IPS DF 6.9 (cell line): ENCODE results near the gene ARCN1.

Experiments used
- DNase-seq: peaks from one replicate; pipeline ENCODE4 v3.0.0-alpha.2; 2013; ENCODE audit warnings: low read depth, low spot score
- H3K27ac ChIP-seq: one replicate; pipeline ENCODE4 v1.5.1; 2013; ENCODE audit warnings: low read length, control low read depth
- H3K27me3 ChIP-seq: 2 replicates; pipeline ENCODE4 v1.6.1; 2013; ENCODE audit warnings: mild to moderate bottlenecking, low read length; ENCODE audit not compliant: control insufficient read depth, insufficient read depth
- H3K36me3 ChIP-seq: 2 replicates; pipeline ENCODE4 v1.6.1; 2013; ENCODE audit warnings: low read length; ENCODE audit not compliant: control insufficient read depth, insufficient read depth
- H3K4me1 ChIP-seq: 2 replicates; pipeline ENCODE4 v1.6.1; 2013; ENCODE audit warnings: low read length; ENCODE audit not compliant: control insufficient read depth, insufficient read depth
- H3K4me3 ChIP-seq: 2 replicates; pipeline ENCODE4 v1.5.1; 2013; ENCODE audit warnings: mild to moderate bottlenecking, low read length
- H3K9me3 ChIP-seq: 2 replicates; pipeline ENCODE4 v1.6.1; 2013; ENCODE audit warnings: low read length, inconsistent platforms; ENCODE audit not compliant: control insufficient read depth, insufficient read depth
- WGBS: extraction: QIAGEN DNeasy Blood & Tissue Kit; methylation state at CpG from one replicate; pipeline ENCODE4 v1.1.7; 2013; ENCODE audit warnings: mixed read lengths, missing lambda C conversion rate; ENCODE audit not compliant: insufficient read length, insufficient coverage; 5-methylcytosine and 5-hydroxymethylcytosine counted together

ARCN1 gene

DNA sequence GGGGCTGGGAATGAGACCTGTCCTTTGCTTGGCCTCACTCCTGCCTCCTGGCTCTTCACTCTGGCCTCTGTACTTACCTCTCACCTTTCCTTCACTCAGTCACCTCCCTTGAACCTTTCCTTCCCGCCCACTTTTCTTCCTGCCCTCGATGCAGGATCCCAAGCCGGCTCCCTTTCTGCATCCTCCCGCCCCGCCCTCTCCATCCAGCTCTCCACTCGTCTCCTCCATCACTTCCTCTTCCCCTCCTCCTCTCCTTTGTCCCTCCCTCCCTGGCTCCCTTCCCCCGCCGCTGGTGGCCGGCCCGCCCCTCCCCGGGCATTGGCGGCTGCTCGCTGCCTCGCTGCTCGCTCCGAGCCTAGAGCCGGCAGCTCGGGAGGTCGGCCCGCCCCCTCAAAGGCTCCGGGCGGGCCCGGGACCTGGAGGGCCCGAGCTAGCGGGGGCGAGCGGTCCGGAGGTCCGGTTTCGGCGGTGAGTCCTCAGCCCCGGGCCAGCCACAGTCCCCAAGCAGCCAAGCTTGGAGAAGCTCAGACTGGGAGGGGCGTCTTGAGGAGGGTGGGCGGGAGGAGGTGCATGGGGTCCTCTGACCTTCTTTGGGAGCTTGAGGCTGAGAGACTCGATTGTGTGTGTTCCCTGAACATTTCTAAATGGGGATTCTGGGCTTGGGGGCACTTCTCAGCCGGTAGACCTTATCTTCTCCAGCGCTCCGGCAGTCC lies 49.0 kb downstream of the ARCN1 start:
- Histone ChIP-seq H3K9me3 (no peaks in the 10 kb centered on the region), H3K4me1 (peaks cover 8% of the 10 kb centered on the region; the same call in 1 of the 2 replicates), H3K27me3 (no peaks in the 10 kb centered on the region), H3K4me3 (peak overlapping the region; percentile 52), H3K27ac (no peak overlapping the region), H3K36me3 (no peaks in the 10 kb centered on the region)
- no CpG with 5 or more reads among the region's 38 CpGs for WGBS
- DNase-seq, result no peak

DNA sequence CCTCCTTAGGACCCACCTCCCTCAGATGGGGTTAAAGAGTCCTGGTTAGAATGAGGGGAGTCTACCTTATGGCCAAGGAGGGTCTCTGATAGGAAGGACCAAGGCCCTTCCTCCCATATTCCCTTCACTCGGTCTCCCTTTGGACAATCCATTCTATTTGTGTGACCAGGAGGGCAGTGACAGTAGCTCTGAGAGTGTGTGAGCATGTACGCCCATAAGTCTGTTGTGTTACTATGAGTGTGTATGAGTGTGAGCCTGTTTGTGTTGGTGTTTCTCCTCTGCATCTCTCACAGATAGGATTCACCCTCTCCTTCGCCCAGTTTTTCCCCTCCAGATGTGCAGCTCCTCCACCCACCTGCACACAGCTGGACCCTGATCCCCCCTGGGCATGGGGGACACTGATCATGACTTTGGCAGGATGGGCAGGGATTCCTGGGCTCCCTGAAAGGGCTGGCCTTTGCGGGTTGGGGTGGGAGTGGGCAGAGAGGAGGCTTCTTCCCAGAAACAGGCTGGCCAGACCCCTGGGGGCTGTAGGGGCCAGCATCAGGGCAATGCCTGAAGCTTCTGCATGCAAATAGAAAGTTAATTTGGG lies 49.7 kb downstream of the ARCN1 start:
- no peak for DNase-seq
- Histone ChIP-seq H3K9me3 (no peaks in the 10 kb centered on the region), H3K4me1 (peaks cover 6% of the 10 kb centered on the region; the same call in 1 of the 2 replicates), H3K27me3 (no peaks in the 10 kb centered on the region), H3K27ac (no peak overlapping the region), H3K36me3 (no peaks in the 10 kb centered on the region), H3K4me3 (peak overlapping the region; percentile 52; the same call in 1 of the 2 replicates)
- WGBS, result no CpG with 5 or more reads among the region's 4 CpGs

DNA sequence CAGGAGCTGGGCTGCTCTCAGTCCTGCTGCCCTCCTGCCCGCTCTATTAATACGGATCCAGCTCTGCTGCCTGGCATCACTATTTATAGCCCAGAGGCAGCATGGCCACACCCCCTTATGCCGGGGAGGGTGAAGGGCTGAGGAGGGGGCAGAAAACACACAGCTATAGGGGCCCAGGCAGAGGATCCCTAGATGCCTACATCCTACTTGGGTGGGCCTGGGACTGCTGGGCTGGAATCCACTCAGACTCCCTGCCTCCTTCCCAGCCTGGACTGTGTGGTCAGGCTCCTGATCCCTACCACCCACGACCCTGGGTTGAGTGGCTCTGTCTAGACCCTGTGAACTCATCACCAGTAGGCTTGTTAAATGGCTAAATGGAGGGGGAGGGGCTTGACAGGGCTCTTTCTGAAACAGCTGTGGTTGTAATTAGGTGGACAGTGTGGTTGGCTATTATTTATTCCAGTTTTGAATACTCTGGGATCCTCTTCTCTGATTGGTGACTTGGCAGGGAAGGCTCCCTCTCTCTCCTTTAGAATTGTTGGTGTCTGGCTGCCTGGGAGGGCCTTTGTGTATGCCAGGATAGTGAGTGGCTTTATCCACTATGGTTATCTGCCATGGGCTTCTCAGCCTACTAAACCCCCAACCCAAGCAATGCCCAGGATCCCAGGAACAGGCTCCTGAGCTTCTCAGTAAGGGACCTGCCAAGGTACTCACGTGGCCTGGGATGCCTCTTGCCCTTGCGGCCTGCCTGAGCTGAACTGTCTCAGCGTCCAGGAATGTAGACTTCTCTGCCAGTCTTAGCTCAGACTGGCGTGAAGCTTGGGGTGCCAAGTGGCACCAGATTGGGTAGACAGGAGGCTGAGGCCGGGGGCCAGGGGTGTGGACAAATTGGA lies 50.4 kb downstream of the ARCN1 start:
- Histone ChIP-seq H3K27ac (no peak overlapping the region), H3K4me3 (no peak overlapping the region; the same call in 1 of the 2 replicates), H3K27me3 (no peaks in the 10 kb centered on the region), H3K4me1 (peaks cover 6% of the 10 kb centered on the region; the same call in 1 of the 2 replicates), H3K9me3 (no peaks in the 10 kb centered on the region), H3K36me3 (no peaks in the 10 kb centered on the region; the same call in 1 of the 2 replicates)
- no CpG with 5 or more reads among the region's 9 CpGs for WGBS
- DNase-seq, result no peak

DNA sequence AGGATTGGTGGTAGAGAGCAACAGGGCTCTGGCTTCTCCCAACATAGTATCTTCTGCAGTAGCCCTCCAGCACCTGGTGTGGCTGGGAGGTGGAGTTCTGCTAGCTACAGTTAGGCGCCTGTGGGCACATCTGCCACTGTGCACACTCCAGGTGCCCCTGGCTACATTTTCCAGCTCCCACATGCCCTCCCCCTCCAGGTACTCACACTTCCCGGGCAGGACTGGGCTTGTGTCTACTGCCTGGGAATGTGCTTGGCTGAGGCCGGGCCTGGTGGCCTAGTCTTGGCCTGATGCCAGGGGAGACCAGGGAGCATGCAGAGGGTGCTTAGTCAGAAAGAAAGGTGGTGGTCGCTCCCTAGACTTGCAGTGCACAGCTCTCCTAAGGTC lies 51.1 kb downstream of the ARCN1 start:
- Histone ChIP-seq H3K4me1 (peaks cover 6% of the 10 kb centered on the region; the same call in 1 of the 2 replicates), H3K4me3 (no peak overlapping the region), H3K27ac (no peak overlapping the region), H3K36me3 (peaks cover 3% of the 10 kb centered on the region; the same call in 1 of the 2 replicates), H3K9me3 (no peaks in the 10 kb centered on the region), H3K27me3 (no peaks in the 10 kb centered on the region)
- no CpG with 5 or more reads among the region's 4 CpGs for WGBS
- DNase-seq, result no peak

DNA sequence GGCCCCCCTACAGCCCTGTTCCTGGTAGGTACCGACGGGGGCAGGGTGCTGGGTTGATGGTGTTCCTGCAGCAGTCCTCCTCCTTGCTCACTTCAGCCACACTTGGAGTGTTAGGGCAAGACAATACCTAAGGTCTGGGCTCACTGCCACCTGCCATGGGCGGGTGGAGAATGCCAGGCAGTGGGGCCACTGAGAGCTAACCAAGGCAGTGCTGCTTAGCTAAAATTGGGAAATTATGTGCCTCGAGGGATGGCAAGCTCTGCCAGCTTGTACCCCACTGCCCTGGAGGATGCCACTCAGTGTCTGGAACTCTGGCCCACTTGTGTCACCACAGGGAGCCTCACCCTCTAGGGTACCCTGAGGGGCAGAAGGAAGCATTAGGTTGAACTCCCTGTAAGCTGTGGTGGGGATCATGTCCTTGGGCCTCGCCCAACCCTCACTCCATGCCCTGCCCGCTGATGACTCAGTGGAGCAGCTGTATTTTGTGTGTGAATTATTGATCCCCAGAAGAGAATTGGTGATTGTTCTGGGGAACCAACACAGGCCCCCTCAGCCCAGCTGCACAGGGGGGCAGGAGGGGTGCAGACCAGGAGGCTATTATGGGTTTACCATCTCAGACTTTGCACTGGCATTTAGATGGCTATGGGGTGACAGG lies 53.0 kb downstream of the ARCN1 start:
- Histone ChIP-seq H3K4me1 (peaks cover 6% of the 10 kb centered on the region; the same call in 1 of the 2 replicates), H3K4me3 (no peak overlapping the region), H3K36me3 (peaks cover 10% of the 10 kb centered on the region; the same call in 1 of the 2 replicates), H3K9me3 (no peaks in the 10 kb centered on the region), H3K27ac (no peak overlapping the region), H3K27me3 (no peaks in the 10 kb centered on the region)
- no peak for DNase-seq
- no CpG with 5 or more reads among the region's 6 CpGs for WGBS

DNA sequence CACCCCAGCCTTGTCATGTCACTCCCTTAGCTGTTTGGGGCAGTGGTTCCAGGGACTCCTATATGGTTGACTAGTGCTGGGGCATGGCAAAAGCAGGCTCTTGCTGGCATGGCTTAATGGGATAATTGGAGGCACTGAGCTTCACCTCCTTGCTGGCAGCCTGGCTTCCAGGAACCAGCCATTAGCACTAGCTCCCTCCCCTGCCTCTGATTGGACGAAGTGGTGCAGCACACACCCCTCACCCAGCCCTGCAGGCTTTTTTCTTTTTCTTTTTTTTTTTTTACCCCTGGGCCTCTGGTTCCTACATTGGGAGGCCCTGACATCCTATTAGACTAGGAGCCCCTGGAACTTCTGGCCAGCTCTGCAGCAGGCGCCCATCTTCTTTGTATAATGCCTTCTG lies 53.8 kb downstream of the ARCN1 start:
- H3K4me3 ChIP-seq, result no peak overlapping the region
- H3K36me3 ChIP-seq, result peaks cover 10% of the 10 kb centered on the region; the same call in 1 of the 2 replicates
- H3K4me1 ChIP-seq, result peaks cover 3% of the 10 kb centered on the region; the same call in 1 of the 2 replicates
- H3K27ac ChIP-seq, result no peak overlapping the region
- DNase-seq, result no peak
- no CpG with 5 or more reads among the region's 2 CpGs for WGBS
- no peaks in the 10 kb centered on the region for H3K27me3 ChIP-seq
- H3K9me3 ChIP-seq, result no peaks in the 10 kb centered on the region

DNA sequence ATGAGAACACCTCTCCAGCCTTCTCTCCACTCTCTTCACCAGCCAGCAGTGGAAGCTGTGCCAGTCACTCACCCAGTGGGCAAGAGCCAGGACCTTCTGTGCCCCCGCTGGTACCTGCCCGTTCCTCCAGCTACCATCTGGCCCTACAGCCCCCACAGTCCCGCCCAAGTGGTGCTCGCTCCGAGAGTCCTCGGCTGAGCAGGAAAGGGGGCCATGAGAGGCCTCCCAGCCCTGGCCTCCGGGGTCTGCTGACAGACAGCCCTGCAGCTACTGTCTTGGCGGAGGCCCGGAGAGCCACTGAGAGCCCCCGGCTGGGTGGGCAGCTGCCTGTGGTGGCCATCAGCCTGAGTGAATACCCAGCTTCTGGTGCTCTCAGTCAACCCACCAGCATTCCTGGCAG lies 55.4 kb downstream of the ARCN1 start:
- Histone ChIP-seq H3K27ac (no peak overlapping the region), H3K36me3 (peaks cover 16% of the 10 kb centered on the region; the same call in 1 of the 2 replicates), H3K4me1 (no peaks in the 10 kb centered on the region), H3K9me3 (no peaks in the 10 kb centered on the region), H3K4me3 (no peak overlapping the region), H3K27me3 (no peaks in the 10 kb centered on the region)
- WGBS, result no CpG with 5 or more reads among the region's 10 CpGs
- DNase-seq, result no peak

DNA sequence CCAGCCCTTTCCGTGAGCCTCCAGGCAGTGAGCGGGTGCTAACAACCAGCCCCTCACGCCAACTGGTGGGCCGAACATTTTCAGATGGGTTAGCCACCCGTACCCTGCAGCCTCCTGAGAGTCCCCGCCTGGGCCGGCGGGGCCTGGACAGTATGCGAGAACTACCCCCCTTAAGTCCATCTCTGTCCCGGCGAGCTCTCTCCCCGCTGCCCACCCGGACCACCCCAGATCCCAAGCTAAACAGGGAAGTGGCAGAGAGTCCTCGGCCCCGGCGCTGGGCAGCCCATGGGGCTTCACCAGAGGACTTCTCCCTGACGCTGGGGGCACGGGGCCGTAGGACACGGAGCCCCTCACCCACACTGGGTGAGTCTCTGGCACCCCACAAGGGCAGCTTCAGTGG lies 55.8 kb downstream of the ARCN1 start:
- peaks cover 16% of the 10 kb centered on the region; the same call in 1 of the 2 replicates for H3K36me3 ChIP-seq
- no CpG with 5 or more reads among the region's 20 CpGs for WGBS
- no peaks in the 10 kb centered on the region for H3K27me3 ChIP-seq
- H3K9me3 ChIP-seq, result no peaks in the 10 kb centered on the region
- no peak overlapping the region for H3K27ac ChIP-seq
- H3K4me3 ChIP-seq, result no peak overlapping the region
- no peaks in the 10 kb centered on the region for H3K4me1 ChIP-seq
- no peak for DNase-seq

DNA sequence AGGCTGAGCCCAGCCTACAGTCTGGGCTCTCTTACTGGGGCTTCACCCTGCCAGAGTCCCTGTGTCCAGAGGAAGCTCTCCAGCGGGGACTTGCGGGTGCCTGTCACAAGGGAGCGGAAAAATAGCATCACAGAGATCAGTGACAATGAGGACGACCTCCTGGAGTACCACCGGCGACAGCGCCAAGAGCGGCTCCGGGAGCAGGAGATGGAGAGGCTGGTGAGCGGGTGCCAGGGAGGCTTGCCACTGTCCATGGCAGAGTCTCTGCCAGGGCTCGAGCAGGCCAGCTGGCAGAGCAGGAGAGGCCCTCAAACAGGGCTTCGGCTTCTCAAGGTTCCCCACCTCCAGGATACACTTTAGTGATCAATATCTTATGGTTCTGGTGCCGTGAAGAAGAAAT lies 56.2 kb downstream of the ARCN1 start:
- Histone ChIP-seq H3K4me1 (no peaks in the 10 kb centered on the region), H3K27me3 (no peaks in the 10 kb centered on the region), H3K4me3 (no peak overlapping the region), H3K9me3 (no peaks in the 10 kb centered on the region), H3K36me3 (peaks cover 16% of the 10 kb centered on the region; the same call in 1 of the 2 replicates), H3K27ac (no peak overlapping the region)
- DNase-seq, result no peak
- no CpG with 5 or more reads among the region's 13 CpGs for WGBS
